Upper lobe of left lung (tissue), 4 donors: ENCODE measurements around the gene TUBB3.

Source experiments
- CTCF ChIP-seq, 6 experiments: fragments of 450-650 bp in 4 of 6; fragments of 200-600 bp in 2 of 6; sonication (generic) in 2 of 6; IDR thresholded peaks; one replicate each; pipeline ENCODE4 v1.5.1; 2016 to 2019; ENCODE audit warnings: antibody characterized with exemption in 6 of 6
- EP300 ChIP-seq, 4 donors: sonication (generic); formaldehyde crosslinking; IDR thresholded peaks; one replicate each; pipeline ENCODE4 v1.5.1; 2017; ENCODE audit warnings: antibody characterized with exemption in 4 of 4, control low read depth in 2 of 4
- POLR2A ChIP-seq, 4 donors: fragments of 450-650 bp; IDR thresholded peaks; one replicate each; pipeline ENCODE4 v1.5.1; 2016 to 2017; ENCODE audit warnings: antibody characterized with exemption in 4 of 4, mild to moderate bottlenecking in 2 of 4

GRCh38 chr16:89922884-89923639 is at the start of gene TUBB3:
- TF ChIP-seq EP300 (IDR thresholded peaks at IDR 0.05) (no peak), CTCF (IDR thresholded peaks at IDR 0.05) (peak in 1 of 6 experiments; percentile 6), POLR2A (IDR thresholded peaks at IDR 0.05) (peak in 3 of 4 donors; percentile 27 to 71 (median 52))
